Limb (tissue), 2 donors: ENCODE measurements around the gene TNFAIP1.

ENCODE experiments used
- DNase-seq, 2 donors: peaks; one replicate each; pipeline ENCODE4 v3.0.0-alpha.2; 2016; ENCODE audit errors: extremely low spot score in 2 of 2

Gene TNFAIP1

GRCh38 chr17:28370744-28371103 lies 35.2 kb downstream of the TNFAIP1 start:
- no peak for DNase-seq

DNA sequence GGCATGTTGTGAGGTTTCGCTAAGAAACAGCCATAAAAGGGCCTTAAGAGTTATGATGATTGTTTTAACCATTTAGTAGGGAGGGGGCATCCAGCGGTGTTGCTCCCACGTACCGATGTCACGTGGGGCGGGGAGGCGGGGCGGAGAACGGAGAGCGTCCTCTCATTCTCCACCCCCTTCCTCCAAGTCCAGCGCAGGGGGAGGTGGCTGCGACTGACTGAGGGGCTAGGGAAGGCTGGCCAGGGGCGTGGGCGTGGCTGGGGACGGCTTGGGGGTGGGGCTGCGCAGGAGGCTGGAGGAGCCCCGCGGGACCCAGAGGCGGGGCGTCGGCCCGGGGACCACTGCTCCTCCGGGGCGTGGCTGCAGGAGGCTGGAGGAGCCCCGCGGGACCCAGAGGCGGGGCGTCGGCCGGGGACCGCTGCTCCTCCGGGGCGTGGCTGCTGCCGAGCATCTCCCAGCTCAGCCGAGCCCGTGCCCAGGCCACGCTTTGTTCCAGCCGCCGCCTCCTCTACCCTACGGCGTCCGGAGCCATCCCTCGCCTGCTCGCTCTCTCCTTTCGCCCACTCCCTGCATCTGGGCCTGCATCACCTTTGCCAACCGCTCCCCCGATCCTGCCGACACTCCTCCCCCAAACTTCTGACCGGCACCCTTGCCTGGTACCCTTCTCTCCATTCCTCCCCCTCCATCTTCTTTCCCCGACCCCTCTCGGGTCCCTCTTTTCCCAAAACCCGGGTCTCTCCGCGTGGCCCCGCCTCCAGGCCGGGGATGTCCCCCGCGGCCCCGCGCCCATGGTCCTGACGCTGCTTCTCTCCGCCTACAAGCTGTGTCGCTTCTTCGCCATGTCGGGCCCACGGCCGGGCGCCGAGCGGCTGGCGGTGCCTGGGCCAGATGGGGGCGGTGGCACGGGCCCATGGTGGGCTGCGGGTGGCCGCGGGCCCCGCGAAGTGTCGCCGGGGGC lies 36.0 kb downstream of the TNFAIP1 start, which contains the start of gene SARM1:
Gene SARM1, plus strand, starts transcription at position 450 of the 958 bp plus-strand sequence. Its CDS starts 339 bp downstream, at position 789.
- peak; percentile 74 to 91 for DNase-seq

- DNase-seq, result no peak
Measured at GRCh38 chr17:28372203-28372944, 36.8 kb downstream of the TNFAIP1 start.

DNA sequence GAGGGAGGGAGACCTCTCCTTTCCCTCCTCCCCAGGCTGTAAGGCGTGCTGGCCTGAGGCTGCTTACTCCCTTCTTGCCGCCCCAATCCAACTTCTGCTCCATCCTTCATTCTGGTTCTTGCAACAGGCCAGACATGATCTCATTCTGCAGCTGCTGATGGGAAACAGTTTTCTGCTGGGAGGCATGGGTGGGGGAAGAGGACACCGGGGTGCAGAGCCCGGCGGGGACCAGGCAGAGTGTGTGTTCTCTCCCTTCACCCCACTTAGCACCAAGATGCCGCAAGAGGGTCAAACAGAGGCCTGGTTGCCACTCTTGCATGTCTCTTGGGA lies 37.3 kb downstream of the TNFAIP1 start:
- DNase-seq, result no peak

GRCh38 chr17:28379814-28380801 lies 44.5 kb downstream of the TNFAIP1 start:
- no peak for DNase-seq

DNA sequence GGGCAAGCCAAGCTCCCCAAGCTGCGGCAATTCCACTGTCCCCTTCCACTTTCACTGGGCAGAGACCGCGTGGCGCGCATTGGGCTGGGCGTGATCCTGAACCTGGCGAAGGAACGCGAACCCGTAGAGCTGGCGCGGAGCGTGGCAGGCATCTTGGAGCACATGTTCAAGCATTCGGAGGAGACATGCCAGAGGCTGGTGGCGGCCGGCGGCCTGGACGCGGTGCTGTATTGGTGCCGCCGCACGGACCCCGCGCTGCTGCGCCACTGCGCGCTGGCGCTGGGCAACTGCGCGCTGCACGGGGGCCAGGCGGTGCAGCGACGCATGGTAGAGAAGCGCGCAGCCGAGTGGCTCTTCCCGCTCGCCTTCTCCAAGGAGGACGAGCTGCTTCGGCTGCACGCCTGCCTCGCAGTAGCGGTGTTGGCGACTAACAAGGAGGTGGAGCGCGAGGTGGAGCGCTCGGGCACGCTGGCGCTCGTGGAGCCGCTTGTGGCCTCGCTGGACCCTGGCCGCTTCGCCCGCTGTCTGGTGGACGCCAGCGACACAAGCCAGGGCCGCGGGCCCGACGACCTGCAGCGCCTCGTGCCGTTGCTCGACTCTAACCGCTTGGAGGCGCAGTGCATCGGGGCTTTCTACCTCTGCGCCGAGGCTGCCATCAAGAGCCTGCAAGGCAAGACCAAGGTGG lies 45.7 kb downstream of the TNFAIP1 start:
- peak in 1 of 2 donors; percentile 47 for DNase-seq

- DNase-seq, result no peak
Measured at GRCh38 chr17:28384281-28385036, 48.9 kb downstream of the TNFAIP1 start.

DNA sequence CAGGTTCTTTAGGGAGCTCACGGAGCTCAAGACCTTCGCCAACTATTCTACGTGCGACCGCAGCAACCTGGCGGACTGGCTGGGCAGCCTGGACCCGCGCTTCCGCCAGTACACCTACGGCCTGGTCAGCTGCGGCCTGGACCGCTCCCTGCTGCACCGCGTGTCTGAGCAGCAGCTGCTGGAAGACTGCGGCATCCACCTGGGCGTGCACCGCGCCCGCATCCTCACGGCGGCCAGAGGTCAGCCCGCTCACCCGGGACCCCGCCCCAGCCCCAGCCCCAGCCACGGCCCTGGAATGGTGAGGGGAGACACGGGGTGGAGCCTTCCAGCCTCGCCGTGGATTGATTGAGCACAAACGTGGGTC lies 49.5 kb downstream of the TNFAIP1 start:
- no peak for DNase-seq

- DNase-seq, result no peak
Measured at GRCh38 chr17:28385406-28385805, 49.8 kb downstream of the TNFAIP1 start.

DNA sequence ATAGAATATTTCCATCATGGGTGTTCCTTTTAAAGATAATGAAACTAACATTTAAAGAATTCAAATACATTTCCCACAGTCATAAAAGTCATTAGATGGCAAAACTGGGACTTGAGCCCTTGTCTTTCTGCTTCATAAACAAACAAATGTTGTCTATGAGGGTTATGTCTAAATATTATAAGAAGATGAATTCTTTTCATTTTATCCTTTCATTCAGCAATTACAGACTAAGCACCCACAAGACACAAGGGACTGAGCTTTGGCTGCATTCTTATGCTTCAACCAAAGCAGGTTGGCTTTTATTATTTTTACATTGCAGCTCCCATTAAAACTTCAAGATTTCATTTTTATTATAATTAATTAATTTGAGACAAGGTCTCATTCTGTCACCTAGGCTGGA lies 50.8 kb downstream of the TNFAIP1 start:
- no peak for DNase-seq

DNA sequence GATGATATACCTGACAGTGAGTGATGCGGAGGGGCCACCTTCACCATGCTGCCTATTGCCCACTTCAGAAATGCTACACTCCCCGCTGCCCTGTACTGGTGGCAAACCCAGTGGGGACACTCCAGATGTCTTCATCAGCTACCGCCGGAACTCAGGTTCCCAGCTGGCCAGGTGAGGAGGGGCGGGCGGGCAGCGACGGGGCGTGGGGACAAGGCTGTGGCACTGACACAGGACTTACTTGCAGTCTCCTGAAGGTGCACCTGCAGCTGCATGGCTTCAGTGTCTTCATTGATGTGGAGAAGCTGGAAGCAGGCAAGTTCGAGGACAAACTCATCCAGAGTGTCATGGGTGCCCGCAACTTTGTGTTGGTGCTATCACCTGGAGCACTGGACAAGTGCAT lies 52.5 kb downstream of the TNFAIP1 start:
- no peak for DNase-seq

DNA sequence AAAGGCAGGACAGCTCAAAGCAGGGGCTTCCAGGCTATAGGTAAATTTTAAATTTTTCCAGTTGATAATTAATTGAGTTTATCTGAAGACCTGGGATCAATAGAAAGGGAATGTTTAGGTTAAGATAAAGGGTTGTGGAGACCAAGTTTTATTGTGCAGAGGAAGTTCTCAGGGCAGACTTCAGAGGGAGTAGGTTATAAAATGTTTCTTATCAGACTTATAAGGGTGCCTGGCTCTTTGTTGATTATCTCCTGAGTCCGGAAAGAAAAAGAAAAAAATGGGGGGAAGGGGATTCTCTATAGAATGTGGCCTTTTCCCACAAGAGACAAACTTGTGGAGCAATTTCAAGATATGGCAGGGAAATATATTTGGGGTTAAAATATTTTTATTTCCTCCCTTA lies 54.6 kb downstream of the TNFAIP1 start:
- DNase-seq, result no peak

DNA sequence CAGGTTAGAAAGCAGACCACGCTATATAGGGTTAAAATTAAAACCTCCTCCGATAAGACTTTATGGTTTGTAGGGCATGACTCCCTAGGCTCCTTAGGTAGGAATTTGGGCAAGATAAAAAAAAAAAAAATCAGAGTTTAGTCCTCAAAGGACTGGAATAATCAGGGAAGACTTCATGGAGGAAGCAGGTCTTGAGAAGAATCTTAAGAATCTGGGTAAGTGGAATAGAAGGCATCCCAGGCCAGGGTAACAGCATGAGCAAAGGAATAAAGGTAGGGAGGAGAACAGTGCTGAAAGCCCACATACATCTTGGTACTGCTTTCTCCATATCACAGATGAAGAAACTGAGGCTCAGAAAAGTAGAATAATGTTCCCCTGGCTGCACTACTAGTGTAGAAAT lies 55.0 kb downstream of the TNFAIP1 start:
- no peak for DNase-seq

DNA sequence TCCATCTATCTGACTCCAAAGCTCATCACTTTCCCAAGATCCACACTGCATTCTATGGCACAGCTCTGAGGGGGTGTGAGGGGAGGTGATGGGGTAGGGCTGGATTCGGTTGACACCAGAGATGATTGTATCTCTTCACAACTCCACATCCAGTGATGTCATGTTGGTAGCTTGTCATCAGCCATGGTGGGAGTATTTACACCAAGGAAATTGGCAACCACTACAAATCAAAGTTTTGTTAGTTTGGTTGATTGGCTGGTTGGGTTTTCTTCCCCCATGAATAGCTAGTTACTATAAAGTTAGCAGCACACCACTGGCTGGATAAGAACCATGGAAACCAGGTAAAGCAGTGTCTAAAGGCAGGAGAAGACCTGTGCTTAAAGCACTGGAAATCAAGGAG lies 55.4 kb downstream of the TNFAIP1 start:
- DNase-seq, result no peak

DNA sequence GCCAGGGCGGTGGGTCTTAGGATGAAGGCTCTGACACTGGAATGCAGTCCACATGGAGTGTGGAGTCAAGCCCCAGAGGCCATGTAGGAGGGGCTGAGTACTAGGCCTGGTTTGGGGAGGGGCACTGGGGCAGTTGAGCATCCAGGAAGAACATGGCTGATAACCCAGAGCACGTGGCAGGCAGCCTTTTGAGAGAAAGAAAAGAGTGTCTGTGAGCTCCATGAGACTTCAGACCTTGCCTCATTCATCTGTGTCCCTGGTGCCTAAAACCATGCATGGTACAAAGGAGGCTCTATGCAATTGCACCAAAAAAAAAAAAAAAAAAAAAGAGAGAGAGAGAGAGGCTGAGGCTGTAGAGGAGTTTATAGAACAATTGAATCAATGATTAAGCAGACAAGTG lies 55.8 kb downstream of the TNFAIP1 start:
- DNase-seq, result no peak

DNA sequence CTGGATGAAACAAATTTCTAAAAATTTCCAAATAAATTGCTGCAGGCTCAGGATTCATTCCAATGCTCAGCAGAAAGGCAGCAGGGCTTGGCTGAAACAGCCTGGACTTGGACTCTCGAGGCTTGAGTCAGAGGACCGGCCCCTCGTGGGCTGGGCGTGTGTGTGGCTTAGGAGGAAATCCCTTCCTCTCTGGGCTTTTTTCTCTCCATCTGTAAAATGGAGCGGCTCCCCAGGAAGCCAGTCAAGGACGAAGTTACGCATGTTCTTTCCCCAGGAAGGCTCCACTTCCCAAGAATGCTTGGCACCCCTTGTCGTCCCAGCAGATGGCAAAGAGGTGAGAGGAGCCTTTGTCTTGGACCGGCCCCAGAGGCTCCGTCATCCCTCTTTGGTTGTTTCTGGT lies 56.9 kb downstream of the TNFAIP1 start:
- no peak for DNase-seq

DNA sequence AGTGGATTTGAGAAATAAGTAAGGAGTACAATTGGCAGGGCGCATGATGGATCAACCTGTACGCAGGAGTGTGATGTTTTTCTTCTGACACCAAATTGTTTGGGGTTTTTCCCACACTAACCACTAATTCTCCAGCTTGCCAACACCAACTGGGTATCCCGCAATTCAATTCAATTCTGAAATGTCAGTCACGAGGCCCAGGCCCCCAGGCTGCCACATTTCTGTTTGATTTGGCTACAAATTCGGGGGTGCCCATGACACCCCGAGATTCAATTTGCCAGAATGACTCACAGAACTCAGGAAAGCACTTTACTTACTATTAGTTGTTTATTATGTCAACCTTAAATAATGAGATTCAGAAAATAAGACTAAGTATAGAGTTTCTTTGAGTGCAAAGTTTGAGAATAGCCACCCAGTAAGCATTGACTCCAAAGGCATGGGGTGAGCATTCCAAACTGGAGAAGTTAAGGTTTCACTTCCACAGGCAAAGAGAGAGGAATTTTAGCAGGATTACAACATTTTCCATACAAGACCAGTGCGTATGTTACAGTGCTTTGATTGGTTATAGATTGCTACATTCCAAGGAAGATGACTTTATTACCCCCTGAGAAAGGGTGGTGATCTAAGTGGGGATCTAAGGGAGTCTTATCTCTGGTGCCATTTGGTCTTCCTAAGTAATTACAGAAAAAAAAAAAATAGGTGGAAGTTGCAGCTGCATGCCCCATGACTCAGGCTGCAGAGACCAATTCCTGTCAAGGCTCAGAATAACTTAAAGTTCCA lies 59.0 kb downstream of the TNFAIP1 start:
- DNase-seq, result no peak

GRCh38 chr17:28395426-28395825 lies 59.9 kb downstream of the TNFAIP1 start:
- DNase-seq, result no peak

DNA sequence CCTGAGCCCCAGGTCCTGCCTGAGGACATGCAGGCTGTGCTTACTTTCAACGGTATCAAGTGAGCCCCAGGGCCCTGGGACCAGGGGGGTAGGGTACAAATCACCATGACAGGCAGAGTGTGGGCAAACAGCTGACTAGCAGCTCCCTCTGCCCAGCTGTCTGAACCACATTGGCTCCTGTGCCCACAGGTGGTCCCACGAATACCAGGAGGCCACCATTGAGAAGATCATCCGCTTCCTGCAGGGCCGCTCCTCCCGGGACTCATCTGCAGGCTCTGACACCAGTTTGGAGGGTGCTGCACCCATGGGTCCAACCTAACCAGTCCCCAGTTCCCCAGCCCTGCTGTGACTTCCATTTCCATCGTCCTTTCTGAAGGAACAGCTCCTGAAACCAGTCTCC lies 60.4 kb downstream of the TNFAIP1 start:
- no peak for DNase-seq
